NCI-H2029 (cell line): ENCODE data around the gene NDUFAF8.

Source experiments
- DNase-seq: peaks from one replicate; lab custom pipeline; 2025; lab: John Stamatoyannopoulos, UW

NDUFAF8 gene

DNA sequence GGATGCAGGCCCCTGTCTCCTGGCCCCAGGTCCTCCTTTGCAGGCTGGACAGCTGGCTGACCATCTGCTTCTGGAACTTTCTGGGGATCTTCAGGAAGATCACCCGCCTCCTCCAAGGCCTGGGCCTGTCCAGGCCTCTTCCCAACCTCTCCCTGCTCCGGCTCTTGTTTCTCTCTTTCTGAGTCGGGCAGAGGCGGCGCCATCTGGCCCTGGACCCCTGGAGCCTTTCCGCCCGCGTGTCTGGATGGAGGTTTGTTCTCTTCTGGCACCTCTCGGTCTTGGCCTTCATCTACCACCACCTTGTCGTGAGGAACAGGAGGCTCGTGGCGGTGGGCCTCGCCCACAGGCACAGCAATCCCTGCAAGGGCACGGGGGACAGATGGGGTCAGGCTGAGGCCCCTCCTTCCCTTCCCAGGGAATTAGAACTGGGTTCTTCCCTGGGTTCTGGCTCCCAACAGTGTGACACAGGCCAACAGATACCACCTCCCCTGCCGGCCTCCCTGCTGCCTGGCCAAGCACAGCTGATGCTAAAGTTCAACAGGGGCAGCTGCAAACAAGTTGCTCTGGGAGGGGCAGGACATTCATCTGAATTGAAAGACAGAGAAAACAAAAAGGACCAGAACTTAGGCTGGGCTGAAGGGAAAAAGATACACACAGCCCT is 13.3 kb downstream of the NDUFAF8 start:
- no peak for DNase-seq

DNA sequence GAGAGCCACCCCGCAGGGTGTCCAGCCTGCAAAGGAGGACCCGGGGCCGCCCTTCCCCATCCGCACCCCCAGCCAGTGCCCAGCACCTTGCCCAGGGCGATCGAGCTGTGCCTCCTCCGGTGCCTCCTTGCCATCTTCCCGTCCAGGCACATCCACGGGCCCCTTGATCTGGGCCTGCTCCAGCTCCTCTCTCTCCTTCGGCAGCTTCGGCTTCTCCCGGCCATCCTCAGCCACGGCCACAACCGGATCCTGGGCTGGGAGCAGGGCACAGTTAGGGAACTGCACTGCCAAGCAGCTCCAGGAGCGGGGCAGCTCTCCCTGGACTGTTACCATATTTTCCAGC is 13.8 kb downstream of the NDUFAF8 start:
- DNase-seq, result no peak

DNA sequence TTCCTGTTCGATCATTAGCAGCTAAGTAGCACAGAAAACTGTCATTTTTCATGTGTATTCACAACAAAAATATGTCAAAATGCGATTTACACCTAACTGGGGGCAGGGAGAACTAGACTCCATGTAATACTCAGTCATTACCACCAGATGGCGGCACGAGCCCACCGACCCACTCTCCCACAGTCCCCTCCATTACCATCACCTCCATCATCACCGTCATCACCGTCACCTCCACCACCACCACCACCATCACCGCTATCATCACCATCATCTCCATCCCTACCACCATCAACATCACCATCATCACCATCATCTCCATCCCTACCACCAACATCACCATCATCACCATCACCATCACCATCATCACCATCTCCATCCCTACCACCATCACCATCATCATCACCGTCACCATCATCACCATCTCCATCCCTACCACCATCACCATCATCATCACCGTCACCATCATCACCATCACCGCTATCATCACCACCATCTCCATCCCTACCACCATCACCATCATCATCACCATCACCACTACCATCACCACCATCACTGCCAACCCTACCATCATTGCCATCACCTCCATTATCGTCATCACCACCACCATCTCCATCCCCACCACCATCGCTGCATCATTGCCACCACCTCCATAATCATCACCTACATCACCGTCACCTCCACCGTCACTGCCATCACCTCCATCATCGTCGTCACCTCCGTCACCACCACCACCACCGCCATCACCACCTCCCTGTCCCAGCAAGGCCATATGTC is 14.4 kb downstream of the NDUFAF8 start:
- DNase-seq, result no peak

DNA sequence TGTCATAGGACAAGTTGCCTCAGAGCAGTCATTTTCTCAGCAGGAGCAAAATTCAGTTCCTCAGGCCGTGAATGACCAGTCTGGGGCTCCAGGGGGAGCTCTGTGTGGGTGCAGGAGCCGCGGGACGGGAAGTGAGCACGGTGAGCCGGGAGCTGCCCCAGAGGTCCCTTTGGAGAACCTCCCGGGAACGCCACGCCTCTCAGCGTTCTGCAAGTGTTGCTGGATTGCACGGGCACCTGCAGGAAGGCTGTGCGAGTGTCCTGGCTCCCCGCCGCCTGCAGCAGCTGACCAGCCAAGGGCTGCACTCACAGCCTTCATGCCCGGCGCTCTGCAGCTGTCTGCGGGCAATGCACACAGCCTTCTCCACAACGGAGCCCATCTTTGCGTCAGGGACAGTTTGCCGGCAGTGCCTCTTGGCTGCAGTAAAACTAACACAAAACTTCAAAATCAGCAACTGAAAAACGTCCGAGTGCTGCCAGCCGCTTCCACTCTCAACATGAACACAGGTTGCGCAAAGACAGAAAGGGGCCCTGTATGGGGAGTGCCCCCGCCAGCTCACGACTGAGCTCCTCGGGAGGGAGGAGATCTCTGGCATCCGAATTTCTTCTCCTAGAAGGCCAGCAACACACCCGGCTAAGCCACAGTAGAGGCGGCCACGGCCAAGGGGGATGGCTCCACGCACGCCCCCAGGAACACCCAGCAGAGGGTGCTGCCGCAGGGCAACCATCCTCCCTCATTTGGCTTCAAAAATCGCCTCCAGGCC is 16.0 kb downstream of the NDUFAF8 start:
- DNase-seq, result peak; percentile 64

GRCh38 chr17:81256616-81257015 is 17.5 kb downstream of the NDUFAF8 start:
- DNase-seq, result no peak

DNA sequence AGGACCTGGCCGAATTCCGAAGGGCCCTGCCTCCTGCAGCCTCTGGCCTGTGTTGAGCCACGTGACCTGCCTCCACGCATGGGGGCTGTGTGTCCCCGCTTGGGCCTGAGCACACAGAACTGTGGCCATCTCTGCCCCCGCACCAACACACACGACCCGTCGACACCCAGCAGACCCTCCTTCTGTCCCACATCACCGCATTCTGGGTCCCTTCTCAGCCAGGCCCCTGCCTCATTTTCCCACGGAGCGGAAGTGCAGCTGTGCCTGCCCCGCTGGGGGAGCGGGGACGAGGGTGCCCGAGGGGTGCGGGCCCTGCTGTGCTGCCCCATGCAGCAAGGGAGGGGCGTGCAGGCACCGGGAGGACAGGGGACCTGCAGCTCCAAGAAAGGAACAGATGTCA is 18.4 kb downstream of the NDUFAF8 start:
- no peak for DNase-seq

- DNase-seq, result no peak
These were observed 19.2 kb downstream of the NDUFAF8 start for GRCh38 chr17:81258292-81258691.

- no peak for DNase-seq
These were observed 20.0 kb downstream of the NDUFAF8 start for GRCh38 chr17:81259058-81259605.

- no peak for DNase-seq
These were observed 21.1 kb downstream of the NDUFAF8 start for GRCh38 chr17:81260171-81260570.

- DNase-seq, result no peak
These were observed 21.5 kb downstream of the NDUFAF8 start for GRCh38 chr17:81260641-81261040.

DNA sequence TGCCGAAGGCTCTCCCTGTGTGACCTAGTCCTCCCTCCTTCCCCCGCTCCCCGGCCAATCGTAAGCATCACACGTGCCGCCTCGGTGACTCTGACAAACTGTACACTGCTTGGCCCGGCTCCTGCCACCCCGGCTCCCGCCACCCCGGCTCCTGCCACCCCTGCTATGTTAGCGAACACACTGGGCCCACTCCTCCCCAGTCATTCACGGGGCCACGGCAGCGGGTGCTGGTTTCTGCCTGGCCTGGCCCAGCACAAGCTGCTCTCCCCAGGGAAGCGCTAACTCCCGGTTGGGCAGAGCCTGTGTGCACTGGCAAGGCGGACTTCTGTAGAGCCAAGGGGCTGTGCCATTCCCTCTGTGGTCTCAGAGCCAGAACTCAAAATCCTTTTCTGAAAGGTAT is 22.0 kb downstream of the NDUFAF8 start:
- no peak for DNase-seq

GRCh38 chr17:81261582-81262336 is 22.6 kb downstream of the NDUFAF8 start:
- no peak for DNase-seq

- no peak for DNase-seq
These were observed 24.5 kb downstream of the NDUFAF8 start for GRCh38 chr17:81263371-81264181.

DNA sequence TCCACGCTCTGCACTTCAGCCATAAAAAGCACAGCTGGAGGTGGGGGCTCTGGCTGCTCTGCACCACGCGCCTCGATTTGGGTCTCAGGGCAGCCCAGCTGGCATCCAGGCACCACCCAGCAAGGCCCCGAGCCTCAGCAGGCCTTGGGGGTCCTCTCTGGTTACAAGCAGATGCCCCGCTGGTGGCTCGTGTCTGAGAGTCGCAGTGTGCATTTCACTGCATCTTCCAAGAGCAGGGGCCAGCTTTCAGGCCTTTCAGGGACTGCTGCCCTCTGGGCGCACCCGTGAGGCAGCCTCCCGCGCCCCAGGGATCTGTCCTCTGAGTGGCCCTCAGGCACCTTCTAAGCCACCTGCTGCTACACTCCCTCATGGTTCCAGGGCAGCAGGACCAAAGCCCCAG is 25.5 kb downstream of the NDUFAF8 start:
- DNase-seq, result no peak

DNA sequence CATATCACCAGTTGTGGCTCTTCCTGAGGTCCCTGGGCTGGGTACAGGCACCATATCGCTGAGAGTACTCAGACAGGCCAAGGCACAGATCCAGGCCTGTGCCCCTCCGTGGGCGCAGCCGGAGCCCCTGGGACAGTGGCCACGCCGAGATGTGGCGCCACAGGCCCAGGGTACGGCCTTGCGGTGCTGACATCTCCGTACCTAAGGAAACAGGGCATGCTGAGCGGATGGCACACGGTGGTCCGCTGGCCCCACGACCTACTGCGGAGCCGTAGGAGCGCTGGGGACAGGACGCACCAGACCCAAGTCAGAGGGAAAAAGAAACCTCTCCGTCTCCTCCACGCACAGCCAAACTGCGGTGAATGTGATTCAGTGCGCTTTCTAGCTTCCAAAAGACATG is 26.5 kb downstream of the NDUFAF8 start:
- no peak for DNase-seq

- no peak for DNase-seq
These were observed 28.4 kb downstream of the NDUFAF8 start for GRCh38 chr17:81267390-81268067.

- no peak for DNase-seq
These were observed 31.2 kb downstream of the NDUFAF8 start for GRCh38 chr17:81270279-81270678.

DNA sequence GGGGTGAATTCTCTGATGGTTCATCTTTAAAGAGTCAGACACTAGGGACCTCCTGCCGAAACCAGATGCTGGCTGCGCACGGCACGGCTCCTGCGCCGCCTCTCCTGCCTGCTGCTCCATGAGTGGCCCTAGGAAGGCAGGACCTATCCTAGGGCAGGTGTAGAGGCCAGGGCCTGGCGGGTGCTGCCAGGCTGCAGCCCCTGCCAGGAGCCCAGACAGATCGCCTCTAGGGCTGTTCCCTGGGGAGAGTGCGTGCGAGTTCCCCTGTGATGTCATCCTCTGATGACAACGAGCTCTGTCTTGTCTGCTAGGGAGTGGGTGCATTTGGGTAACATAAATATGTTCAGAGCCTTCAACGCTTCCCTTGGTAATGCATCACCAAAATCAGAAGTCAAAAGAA is 32.1 kb downstream of the NDUFAF8 start:
- no peak for DNase-seq

- no peak for DNase-seq
These were observed 33.5 kb downstream of the NDUFAF8 start for GRCh38 chr17:81272616-81273015.

DNA sequence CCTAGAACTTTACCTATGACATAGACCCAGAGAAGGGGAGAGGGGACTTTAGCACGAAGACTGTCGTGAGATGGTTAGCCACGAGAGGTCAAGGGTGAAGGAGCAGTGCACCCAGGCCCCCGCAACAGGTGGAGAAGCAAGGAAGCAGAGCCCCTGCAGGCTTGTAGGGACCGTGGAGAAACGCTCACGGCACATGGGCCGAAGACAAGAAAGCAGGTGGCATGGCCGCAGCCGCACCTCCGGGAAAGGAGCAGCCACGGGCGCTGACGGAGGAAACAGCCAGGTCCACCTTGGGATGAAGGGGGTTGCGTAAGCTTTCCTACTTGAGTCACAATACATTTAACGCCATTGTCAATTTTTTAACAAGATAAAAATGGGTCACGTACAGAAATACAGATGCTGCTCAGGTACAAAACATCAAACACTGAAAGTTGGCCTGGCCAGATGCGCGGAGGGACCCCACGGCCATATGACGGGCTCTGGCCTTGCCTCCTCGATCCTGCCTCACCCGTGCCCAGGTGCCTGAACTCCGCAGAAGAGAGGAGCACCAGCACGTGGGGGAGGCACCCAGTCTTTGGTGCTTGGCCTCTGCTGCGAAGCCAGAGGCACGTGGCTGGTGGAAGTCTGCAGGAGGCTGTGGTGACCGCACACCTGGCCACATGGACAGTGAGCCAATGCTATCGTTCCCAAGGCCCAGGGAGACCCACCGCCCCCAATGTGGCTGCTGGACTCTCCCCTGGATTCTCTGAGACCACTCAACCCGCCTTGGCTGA is 34.8 kb downstream of the NDUFAF8 start:
- DNase-seq, result no peak
